NCI-H1105 treated with DMSO at 0.1 percent for 48 hours (cell line): ENCODE measurements around the gene GGT6.

Source experiments
- DNase-seq: peaks from one replicate; lab custom pipeline; 2025; lab: John Stamatoyannopoulos, UW

Gene GGT6

DNA sequence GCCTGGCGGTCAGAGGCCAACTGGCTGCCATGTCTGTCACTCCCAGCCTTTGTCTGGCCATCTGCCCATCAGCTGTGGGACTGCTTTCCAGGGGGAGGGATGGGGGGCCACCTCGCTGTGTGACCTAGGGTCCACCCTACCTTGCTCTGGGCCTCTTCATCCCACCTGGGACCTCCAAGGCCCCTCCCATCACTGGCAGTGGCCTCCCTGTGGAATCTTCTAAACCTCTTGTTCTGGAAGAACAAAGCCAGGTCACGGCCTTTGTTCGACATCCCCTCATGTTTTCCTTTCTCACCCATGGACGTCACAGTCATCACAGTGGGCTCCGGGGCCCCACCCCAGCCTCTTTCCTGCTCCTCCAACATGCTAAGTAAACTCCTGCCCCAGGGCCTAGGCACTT is 37.7 kb downstream of the GGT6 start:
- no peak for DNase-seq

DNA sequence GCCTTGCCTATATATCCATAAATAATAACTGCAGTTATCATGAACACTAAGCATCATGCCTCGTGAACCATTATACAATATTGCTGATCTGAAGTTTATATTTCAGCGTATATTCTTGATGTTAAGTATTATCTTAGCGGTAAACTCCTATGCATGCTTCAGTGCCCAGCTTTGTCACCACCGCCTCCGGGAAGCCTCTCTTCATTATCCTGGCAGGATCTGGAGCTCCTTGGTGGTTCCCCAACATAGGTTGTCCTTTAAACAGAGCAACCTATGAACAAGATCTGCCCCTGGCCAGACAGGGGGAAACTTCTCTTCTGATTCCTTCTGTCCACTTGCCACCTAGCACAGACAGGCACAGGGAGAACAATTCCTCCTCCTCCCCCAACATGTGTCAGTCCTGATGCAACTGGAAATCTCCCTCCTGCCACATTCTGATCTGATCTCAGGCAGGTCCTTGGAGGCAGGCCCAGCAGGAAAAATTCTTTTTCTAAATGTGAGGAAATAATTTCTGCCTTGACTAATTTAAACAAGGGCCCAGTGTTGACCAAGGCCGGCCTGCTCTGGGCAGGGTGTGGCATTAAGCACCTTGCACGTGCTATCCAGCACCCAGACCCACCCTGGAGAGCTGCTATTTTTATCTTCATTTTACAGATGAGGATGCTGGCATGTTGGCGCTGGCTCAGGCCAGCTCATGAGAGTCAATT is 39.3 kb downstream of the GGT6 start:
- no peak for DNase-seq

DNA sequence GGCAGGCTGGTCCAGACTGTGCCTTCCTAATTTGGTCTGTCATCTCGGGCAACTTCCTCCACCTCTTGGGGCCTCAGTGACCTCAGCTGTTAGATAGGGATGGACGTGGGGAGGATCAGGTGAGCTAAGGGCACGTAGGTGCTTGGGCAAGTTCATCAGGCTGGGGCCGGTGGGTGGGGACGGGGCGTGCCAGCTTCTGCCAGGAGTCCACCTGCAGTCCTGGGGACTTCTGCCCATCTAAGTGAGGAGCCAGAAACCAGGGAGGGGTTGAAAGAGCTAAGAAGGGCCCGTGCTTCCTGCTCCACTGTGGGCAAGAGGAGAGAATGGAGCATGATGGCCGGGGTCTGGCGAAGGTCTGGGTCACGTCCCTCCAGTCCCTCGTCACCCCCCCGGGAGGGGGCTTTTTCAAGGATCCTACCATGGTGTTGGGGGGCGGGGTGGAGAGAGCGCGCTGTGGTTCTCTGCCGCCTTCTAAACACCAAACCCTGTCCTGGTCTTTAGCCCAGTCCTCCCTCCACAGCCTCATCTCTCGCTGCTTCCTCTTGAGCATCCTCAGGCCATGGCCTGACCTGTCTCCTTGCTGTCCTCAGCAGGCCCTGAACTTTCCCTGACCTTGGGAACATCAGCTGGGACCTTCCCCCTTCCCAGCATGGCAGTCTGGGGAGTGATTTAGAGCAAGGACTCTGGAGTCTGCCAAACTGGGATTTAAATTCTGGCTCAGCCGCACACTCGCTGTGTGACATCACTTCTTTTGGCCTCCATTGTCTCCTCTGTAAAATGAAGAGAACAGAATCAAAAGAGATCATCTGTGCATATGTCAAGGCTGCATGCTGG is 40.1 kb downstream of the GGT6 start:
- no peak for DNase-seq

DNA sequence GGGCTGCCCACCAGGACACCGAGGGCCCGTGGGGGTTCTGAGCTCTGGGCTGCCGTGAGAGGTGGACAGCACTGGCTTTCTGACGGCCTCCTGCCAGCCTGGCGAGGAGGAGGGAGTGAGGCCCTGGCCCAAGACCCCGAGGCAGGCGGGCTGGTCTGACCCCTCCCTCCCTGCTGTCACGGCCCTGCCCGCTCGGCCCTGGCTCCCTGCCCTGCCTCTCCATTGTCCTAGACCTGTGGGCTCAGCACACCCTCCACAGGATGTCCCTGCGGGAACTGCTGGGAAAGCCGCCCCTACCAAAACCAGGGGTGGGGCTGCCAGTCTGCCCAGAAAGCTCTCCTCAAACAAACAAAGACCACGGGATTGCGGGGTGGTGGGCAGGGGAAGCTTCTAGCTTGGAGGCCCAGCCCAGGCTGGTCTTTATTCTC is 41.0 kb downstream of the GGT6 start:
- no peak for DNase-seq

DNA sequence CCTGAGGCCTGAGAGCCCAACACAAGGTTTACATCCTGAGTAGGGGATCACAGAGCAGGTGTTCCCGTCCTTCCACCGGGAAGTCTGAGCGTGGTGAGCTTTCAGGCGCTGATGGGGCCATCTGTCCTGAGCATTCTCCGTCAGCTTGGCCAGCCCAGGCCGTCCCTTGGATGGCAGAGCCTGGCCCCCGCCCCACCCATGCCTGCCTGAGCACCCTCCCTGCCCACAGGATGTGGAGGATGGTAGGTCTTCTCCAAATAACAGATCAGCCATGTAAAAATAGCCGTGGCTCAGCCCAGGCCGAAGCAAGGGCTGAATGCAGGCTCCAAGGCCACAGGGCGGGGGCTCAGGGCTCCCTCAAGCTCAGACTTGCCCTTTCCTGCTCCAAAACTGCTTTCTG is 41.5 kb downstream of the GGT6 start:
- DNase-seq: no peak

DNA sequence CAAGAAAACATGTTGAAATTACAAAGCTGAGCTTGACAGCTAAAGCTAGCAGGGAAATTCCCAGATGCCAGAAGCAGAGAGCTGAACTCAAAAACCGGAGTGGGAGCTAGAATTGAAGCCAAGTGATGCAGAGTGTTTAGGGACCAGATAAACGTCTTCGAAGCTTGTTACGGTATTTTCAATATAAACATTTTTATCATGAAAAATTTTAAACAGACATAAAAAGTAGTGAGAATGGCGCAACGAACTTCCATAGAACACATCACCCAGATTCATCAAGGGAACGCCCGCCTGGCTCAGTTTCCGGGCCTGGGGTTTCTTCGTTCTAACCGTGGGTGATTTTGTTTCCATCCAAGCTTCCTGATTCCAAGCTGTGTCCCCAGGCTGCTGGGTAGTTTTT is 43.6 kb downstream of the GGT6 start:
- DNase-seq: no peak

DNA sequence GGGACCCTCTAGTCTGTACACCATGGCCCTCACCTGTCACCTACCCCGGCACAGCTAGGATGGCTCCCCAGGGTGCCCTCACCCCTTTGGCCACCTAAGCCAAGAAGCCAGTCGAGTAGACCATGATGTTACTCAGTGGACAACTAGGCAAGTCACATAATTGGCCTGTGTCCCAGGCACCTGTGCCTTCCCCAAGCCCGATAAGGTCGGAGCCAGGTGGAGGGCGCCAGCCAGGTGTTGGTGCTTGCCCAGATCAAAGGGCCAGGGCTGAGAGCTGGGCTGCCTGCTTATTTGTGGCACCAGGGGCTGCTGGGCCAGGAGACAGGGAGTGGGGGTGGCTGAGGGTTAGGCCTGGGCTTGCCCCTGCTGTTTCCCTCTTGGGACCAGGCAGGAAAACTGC is 44.9 kb downstream of the GGT6 start:
- DNase-seq: peak; percentile 75

DNA sequence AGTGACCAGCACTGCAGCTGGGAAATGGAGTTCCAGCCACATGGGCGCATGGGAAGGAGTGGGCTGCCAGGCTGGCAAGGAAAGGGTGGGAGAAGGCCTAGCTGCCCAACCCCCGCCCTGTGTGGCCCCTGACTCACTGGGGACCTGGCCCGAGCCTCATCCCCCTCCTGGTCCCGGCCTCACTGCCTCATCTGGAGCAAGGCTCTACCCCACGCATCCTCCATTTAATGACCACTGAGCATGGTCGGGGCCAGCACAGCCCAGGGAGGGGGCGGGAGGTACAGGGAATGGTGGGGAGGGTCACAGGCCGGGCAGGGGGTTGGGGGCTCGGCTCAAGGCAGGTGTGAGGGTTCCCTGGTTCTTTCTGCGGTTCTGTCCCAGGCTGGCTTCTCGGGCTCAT is 45.6 kb downstream of the GGT6 start:
- DNase-seq: no peak

DNA sequence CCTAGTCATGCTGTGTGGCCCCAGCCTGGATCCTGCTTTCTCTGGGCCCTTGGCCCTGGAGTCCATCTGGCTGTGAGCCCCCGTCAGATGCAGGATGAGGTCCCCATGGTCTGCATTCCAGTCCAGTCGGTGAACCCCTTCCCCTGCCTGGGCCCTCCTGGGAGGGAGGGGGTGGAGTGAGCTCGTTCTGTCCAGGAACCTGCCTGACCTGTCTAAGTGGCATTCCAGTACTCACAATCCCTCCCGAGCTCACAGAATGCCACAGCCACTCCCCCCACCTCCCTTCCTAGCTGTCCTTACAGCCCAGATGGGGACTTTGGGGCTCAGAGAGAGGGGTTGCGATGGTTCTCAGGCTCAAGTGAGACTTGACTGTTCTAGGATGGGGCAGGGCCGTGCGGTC is 46.2 kb downstream of the GGT6 start:
- no peak for DNase-seq

DNA sequence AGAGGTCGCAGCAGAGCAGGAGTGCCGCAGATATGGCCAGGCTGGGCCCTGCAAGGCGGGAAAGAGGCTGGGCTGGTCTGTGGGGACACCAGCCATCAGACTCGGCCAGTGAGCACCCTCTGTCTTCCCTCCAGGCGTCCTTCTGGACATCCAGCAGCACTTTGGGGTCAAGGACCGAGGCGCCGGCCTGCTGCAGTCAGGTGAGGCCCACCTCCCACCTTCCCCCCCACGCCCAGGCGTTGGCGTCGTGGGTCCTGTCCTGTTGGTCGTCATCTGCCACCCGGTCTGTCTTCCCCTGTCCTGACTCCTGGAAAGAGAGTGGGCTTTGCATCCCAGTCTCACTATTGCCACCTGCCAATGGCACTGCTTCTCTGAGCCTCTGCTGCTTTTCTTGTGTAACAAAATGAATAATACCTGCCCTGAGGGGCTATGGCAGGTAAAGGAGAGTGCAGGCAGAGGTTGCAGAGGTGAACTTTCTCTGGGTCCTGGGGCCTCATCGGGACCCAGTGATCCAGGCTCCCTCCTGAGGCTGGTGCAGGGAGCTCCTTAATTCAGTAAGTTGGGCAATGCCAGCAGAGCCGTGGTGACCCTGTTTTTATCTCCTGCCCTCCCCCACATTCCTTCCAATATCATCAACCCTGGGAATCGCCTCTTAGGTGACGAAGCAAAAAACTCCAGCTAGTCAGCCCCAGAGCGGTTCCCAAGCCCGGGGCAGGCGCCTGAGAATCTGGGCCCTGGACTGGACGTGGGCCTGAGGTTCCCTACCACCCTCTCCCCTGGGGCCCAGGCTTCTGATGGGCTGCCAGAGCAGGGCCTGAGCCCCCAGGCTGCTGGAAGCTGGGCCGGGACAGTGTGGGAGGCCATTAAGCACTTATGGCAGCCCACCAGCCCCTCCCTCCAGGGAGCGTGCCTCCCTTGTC is 47.0 kb downstream of the GGT6 start:
- no peak for DNase-seq

DNA sequence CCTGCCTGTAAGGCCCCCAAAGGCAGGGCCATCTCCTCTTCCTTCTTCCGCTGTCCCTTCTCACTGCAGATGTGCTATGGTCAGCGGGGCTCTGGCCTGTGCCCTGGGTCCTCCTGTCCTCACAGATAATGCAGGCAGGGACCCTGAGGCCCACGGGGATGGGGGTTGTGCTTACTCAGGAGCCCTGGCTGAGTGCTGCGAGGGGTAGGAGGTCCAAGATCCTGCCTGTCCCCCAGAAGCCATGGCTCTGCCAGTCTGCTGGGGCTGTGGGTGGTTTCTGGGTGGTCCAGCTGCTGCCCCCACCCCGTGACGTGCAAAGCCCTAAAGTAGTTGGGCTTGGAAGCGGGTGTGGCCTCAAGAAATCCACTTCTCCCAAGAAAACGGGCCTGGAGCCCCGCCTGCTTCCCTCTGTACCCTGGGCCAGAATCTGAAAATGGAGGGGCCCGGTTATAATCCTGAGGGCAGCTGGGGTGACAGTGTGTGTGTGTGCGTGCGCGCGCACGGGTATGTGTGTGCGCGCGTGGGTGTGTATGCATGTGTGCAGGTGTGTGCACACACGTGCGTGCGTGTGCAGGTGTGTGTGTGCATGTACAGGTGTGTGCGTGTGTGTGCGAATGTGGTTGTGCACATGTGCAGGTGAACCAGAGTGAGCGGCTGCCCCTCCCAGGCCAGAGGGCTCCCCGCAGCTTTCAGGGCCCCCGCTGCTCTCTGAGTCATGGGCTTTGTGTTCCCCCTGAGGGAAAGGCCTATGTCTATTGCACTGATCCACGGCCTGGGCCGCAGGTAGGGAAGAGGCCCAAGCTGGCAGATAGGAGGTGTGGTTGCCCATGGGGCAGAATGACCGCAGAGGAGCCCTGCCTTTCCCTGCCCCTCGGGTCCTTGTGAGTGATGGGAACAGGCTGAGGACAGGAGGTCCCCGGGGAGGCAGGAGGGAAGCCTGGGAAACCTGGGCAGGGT is 47.9 kb downstream of the GGT6 start:
- no peak for DNase-seq

DNA sequence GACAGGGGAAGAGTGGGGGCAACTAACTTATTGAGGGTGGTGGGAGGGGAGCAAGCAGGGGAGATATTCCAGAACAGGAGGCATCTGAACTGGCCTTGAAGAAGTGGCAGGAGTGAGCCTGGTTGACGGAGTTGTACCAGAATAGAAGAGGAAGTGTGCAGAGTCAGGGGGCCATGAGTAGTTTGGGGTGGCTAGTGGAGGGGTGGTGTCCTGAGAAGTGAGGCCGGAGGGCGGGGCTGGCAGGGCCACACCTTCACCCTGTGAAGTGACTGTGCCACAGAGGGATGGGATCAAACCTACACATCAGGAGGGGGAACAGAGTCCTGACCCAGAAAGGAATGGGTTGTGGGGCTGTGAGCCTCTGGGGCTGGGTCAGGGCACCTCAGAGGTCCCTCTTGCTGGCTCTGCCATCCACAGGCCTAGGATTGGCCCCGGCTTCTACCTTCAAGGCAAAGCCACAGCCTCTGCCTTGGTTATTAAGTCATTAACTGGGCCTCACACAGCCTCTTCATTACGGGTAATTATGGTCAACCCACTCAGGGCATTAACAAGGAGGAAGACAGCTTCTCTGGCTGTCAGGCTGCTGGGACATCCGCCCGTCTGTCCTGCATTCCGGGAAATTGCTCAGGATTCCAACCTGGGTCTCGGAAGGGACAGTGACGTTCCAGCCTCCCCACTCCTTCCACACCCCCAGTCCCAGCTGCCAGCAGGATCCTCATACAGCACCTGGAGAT is 49.0 kb downstream of the GGT6 start:
- DNase-seq: no peak

DNA sequence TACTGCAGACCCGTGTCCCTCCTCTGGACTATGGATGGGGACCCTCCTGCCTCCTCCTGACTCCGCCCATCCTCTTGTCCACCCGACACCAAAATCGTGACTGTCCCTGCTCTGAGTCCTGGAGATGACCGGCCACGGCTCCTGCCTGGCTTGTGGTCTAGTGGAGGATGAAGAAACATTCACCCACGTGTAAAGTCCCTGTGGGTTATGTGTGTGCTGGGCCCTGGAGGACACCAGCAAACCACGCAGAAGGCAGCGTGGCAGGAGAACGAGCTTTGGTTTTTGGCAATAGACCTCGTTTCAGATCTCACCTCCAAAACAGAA is 49.8 kb downstream of the GGT6 start:
- no peak for DNase-seq

DNA sequence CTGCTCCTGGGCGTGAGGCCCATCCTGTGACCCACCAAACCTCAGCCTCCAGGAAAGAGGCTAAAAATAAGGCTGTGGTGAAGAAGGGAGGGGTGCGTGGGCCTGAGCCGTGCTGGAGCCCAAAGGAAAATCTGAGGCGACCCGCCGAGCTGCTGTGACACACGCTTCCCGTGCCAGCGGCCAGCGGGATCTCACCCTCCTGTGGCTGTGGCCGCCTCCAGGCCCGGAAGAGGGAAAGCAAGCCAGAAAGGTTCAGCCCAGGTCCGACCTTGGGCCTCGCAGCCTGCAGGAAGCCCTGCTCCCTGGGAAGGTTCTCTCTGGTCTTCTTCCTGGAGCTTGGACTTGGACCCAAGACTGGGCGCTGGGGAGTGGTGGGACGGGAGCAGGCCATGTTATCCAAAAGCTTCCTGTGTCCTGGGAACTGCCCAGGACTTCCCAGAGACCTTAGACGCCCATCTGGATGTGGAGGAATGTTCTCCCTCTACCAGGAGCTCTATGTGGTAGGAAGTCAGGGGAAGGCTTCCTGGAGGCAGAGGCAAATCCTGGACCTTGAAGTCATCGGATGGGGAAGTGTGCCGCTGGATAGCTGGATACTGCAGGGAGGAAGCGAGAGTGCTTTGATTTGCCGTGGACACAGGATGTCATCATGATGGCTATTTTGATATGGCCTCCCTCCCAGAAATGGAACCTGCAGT is 50.3 kb downstream of the GGT6 start:
- no peak for DNase-seq

DNA sequence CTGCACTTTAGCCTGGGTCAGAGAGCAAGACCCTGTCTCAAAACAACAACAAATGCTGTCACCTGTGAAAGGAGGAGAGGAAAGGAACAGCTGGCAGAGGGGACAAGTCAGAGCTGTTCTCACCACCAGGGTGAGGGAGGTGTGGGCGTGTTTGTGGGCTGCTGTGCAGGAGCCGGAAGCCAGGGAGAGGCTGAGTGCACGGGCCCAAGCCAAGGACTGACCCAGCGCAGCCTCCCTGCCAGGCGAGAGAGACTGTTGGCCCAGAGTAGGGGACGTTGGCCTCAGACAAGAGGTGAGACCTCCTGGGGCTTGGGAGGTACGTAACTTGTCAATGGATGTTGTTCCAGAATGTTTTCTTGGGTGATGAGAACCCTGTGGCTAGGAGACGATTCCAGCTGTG is 51.0 kb downstream of the GGT6 start:
- DNase-seq: no peak

DNA sequence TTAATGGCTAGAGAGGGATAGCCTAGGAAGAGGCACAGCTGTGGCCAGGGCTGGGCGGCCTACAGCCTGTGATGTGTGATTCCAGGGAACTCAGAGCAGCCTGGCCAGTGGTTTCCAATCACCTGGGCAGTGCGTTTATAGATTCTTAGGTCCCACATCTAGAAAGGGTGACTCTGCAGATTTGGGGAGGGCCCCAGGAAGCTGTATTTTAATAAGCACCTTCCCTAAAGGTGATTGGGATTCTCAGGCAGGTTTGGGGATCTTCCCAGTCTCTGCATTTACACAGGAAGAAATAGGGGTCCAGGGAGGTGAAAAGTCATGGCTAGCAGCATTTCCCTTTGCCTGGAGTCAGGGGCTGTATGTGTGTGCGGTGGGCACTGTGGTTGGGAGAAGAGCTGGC is 52.2 kb downstream of the GGT6 start:
- no peak for DNase-seq

DNA sequence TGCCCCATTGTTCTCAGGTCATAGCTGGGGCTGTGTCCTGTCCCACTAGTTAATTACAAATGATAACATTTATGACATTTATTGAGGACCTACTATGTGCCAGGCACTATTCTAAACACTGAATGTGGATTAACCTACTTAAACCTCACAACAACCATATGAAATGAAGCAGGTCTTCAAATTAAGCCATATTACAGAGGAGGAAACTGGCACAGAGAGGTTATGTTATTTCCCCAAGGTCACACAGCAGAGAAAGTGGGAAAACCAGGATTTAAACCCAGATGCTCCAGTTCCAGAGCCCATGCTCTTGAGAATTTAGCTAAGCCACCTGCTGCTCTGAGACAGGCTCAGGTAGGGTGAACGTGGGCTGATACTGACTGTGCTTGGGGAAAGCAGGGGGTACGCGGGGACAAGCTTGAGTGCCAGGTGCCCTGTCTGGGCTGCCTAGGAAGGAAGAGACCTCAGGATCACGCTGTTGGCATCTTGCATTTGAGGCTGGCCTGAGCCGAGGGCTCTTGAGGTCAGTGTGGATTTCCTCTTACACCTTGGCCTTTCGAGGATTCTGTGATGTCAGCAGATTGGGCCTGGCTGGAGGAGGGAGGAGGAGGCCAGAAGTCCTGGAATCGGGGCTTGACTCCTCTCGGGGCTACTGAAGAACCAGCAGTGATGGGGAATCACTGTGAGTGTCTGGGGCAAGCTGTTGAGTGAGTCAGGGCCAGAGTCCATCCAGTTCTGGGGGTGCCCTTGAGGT is 52.8 kb downstream of the GGT6 start:
- no peak for DNase-seq
